Muscle layer of duodenum (tissue), 2 donors: ENCODE data around the gene LAIR1.
"Not testable (repeated sequence)": the region's sequence is repeated elsewhere in the genome, so short reads cannot be mapped to it uniquely, and the experiment has no call there.

Experiments used
- H3K27ac ChIP-seq: one replicate; pipeline ENCODE4 v1.7.0; 2013; ENCODE audit warnings: mild to moderate bottlenecking, low read length
- H3K27me3 ChIP-seq: one replicate; pipeline ENCODE4 v1.7.0; 2013; ENCODE audit warnings: low read depth, mild to moderate bottlenecking, control low read depth, low read length
- H3K36me3 ChIP-seq, 2 donors: one replicate each; pipeline ENCODE4 v1.7.0; 2013; ENCODE audit warnings: low read length in 2 of 2, control low read depth in 1 of 2, mild to moderate bottlenecking in 1 of 2; ENCODE audit not compliant: insufficient read depth in 2 of 2, control insufficient read depth in 1 of 2
- H3K4me1 ChIP-seq, 2 donors: one replicate each; pipeline ENCODE4 v1.7.0; 2013; ENCODE audit warnings: low read length in 2 of 2, mild to moderate bottlenecking in 2 of 2, control low read depth in 1 of 2, moderate library complexity in 1 of 2; ENCODE audit not compliant: insufficient read depth in 2 of 2, control insufficient read depth in 1 of 2
- H3K4me3 ChIP-seq, 2 donors: one replicate each; pipeline ENCODE4 v1.7.0; 2013; ENCODE audit warnings: low read length in 2 of 2, low read depth in 1 of 2, mild to moderate bottlenecking in 1 of 2
- H3K9me3 ChIP-seq, 2 donors: one replicate each; pipeline ENCODE4 v1.7.0; 2013; ENCODE audit warnings: low read length in 2 of 2, control low read depth in 1 of 2, mild to moderate bottlenecking in 1 of 2; ENCODE audit not compliant: control insufficient read depth in 1 of 2
- donor health status: healthy.

The LAIR1 gene

DNA sequence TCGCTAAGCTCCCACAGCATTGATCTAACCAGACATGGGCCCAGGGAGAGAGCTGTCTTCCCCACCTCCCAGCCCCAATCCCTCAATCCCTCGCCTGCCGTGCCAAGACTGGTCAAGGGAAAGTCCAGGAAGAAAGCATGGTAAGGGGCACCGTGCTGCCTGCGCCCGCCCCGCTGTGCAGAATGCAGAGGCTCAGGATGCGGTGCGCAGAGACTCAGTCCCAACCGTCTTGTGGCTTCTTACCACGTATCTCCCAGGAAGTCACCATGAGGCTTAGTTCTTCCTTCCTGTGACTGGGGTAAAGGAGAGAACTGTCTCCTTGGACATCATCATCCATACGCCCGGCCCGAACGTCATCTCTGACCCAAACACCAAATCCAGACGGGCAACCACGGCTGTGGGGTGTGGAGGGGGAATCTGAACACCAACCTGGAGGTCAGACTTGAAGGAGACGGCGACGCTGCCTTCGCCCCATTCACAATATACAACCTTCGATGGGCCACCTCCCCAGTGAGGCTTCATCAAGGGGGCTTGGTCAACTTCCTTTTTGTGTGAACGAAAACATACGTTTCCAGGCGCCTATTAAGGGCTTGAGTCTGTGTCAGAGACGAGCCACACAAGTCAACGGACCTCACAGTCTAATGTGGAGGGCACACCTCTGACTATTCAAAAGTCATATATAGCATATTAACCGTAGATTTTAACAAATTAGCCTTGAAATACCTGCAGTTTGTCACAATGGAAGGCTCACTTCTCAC lies 10.6 kb upstream of the LAIR1 start:
- H3K9me3 ChIP-seq, H3K27me3 ChIP-seq, H3K4me1 ChIP-seq, H3K4me3 ChIP-seq, H3K36me3 ChIP-seq: not testable (repeated sequence)
- H3K27ac ChIP-seq = peak overlapping the region; percentile 21

DNA sequence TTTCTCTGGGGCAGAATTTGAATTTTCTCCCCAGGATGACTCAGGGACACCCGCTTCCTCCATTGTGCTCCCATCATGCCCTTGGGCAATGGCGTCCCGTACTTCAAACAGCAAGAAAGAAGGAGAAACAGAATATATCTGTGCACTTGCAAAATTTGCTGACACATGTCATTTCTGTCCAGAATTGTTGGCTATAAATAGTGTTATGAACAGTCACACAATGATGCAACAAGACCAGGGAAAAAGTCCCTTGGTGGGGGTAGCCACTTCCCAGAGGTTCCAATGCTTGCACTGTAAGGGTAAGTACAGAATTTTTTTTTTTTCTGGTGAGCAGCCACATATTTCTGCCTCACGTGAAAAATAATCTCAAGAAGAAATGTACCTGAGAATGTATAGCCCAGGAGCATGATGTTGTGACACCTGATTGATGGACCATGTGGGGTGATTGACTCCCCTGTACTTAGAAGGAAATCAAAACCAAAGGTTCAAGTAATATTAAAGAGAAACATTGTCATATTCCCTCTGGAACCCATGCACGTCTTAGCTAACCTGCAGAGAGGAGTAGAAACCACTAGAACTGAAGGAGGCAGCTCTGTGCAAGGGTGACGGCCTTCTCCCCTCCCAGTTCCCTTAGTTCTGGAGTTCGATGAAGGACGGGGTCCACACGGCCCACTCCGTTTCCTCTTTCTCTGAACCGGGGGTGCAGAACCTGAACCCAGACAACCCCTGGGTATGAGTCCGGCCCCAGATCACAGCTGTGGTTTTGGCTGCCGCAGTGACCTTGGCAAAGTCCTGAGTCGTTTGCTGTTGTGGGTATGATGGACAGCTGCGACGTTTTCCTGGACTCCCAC lies 9.3 kb upstream of the LAIR1 start:
- Histone ChIP-seq H3K4me1 (no peaks in the 10 kb centered on the region), H3K27ac (no peak overlapping the region)

DNA sequence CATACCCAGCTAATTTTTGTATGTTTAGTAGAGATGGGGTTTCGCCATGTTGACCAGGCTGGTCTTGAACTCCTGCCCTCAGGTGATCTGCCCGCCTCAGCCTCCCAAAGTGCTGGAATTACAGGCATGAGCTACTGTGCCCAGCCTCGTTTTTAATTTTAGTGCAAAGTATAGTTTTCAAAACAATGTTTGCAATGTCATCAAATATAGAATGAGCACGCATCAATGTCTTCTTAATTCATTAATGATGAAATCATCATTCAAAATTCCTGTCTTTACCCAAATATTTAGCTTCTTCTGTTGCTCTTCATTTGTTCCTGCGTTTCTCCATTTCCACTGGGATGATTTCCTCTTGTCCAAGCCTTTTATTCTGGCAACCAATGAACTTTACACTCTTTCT lies 6.7 kb upstream of the LAIR1 start:
- not testable (repeated sequence) for H3K27me3 ChIP-seq, H3K27ac ChIP-seq, H3K4me1 ChIP-seq, H3K9me3 ChIP-seq, H3K36me3 ChIP-seq, H3K4me3 ChIP-seq

More for the DNA sequence above, 9.3 kb upstream of the LAIR1 start:
- H3K36me3 ChIP-seq = no peaks in the 10 kb centered on the region
- no peaks in the 10 kb centered on the region for H3K27me3 ChIP-seq
- H3K9me3 ChIP-seq = no peaks in the 10 kb centered on the region
- no peak overlapping the region for H3K4me3 ChIP-seq

DNA sequence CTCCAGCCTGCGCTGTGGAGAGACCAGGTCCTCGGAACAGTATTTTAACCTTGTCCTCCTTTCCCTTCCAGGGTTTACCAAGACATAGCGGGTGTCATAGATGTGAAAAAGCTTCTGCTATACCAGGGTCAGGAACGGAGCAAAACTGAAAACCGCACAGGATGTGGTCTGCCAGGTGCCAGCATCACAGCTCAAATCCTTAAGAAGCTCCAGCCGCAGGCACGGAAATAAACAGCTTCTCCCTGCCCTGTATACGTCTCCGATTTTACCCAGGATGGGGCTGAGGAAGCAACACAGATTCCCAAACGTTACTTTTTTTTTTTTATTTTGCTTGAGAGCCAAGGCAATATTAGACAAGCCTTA lies 5.7 kb upstream of the LAIR1 start:
- not testable (repeated sequence) for H3K27me3 ChIP-seq, H3K36me3 ChIP-seq, H3K4me3 ChIP-seq, H3K9me3 ChIP-seq, H3K27ac ChIP-seq, H3K4me1 ChIP-seq

DNA sequence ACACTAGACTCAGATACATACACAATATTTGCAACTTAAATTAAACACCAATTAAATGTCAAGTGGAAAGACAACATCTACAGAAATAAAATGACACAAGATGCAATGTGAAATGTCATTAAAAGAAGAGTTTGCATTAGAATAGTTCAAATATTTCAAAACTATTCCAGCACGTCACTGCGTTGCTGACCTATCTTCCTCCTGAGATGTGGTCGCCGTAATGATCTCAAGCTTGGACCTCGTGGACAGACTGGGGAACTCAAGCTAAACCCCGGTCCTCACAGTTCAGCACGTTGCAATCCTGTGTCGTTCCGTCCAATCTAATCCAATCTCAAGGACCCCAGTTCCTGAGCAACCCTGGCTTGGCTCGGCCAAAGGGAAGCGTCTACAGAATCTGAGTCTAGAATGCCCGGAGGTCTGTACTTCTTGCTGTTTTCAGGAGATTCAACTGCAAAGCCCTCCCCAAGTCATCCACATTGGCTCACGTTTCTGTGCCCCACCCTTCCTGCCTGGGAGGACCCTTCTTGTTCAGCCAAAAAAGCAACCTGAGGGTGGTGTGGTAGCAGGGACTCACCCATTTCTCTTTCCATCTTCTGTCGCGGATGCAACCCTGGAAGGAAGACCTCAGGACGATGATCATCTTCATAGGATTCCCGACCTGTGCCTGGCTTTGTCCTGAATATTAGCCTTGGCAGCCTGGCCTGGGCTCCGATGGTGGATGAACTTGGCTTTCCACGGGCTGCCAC lies 5.1 kb upstream of the LAIR1 start:
- not testable (repeated sequence) for H3K27me3 ChIP-seq, H3K9me3 ChIP-seq, H3K4me3 ChIP-seq, H3K36me3 ChIP-seq, H3K27ac ChIP-seq, H3K4me1 ChIP-seq

DNA sequence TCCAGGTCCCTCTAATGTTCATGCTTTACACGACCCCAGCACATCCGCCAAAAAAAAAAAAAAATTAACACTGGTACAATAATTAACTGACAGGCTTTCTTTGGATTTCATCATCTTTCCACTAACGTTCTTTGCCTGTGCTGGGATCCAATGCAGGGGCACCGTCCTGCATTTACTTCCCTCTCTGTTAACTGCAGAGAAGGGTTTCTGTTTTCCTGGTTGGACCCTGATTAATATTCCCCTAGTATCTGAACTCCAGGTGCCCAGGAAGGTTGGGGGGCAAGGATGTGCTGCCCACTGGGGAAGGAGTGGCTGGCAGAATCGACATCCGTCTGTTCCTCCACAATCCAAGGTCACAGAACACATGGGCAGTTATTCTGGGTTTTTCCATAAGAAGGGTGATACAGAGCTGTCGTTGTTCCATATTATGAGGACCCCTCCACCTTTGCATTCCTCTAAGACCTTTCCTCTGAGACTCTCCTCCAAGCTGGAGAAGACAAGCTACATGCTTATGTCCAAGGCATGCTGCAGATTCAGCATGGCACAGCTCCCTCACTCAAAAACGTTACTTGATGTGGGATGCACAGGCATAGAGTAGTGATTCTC lies 4.5 kb upstream of the LAIR1 start:
- H3K4me3 ChIP-seq = peak overlapping the region in 1 of 2 donors; percentile 23
- H3K27ac ChIP-seq = no peak overlapping the region
- H3K27me3 ChIP-seq = no peaks in the 10 kb centered on the region
- no peaks in the 10 kb centered on the region for H3K9me3 ChIP-seq
- H3K4me1 ChIP-seq = no peaks in the 10 kb centered on the region
- no peaks in the 10 kb centered on the region for H3K36me3 ChIP-seq

DNA sequence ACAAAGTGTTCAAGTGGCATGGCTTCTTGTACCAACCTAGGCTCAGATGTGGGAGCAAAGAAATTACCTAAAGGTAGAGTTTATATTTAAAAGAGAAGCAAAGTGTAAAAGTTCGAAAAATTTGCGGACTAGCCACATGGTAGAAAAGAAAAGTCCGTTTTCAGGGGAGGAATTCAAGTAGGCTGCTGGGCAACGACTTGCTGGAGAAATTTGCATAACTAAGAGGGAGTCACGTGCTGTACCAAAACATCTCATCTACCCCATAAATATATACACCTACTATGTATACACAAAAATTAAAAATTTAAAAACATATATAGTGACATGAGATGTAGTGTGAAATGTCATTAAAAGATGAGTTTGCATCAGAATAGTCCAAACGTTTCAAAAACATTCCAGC lies 2.1 kb upstream of the LAIR1 start:
- Histone ChIP-seq H3K27ac (no peak overlapping the region), H3K27me3 (no peaks in the 10 kb centered on the region), H3K4me3 (no peak overlapping the region), H3K36me3 (no peaks in the 10 kb centered on the region), H3K9me3 (no peaks in the 10 kb centered on the region), H3K4me1 (no peaks in the 10 kb centered on the region)

DNA sequence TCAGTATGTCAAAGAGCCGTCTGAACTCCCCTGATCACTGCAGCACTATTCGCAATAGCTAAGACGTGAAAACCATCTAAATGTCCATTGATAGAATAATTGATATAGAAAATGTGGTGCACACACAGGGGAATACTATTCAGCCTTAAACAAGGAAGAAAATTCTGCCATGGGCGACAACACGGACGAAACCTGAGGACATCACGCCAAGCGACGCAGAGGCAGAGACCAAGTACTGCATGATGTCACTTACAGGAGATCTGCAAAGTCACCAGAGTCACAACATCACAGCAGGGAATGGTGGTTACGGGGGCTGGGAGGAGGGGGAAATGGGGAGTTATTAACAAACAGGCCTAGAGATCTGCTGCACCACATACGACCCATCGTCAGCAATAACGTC lies 1.1 kb upstream of the LAIR1 start:
- not testable (repeated sequence) for H3K9me3 ChIP-seq, H3K27ac ChIP-seq, H3K4me1 ChIP-seq, H3K4me3 ChIP-seq, H3K36me3 ChIP-seq, H3K27me3 ChIP-seq

DNA sequence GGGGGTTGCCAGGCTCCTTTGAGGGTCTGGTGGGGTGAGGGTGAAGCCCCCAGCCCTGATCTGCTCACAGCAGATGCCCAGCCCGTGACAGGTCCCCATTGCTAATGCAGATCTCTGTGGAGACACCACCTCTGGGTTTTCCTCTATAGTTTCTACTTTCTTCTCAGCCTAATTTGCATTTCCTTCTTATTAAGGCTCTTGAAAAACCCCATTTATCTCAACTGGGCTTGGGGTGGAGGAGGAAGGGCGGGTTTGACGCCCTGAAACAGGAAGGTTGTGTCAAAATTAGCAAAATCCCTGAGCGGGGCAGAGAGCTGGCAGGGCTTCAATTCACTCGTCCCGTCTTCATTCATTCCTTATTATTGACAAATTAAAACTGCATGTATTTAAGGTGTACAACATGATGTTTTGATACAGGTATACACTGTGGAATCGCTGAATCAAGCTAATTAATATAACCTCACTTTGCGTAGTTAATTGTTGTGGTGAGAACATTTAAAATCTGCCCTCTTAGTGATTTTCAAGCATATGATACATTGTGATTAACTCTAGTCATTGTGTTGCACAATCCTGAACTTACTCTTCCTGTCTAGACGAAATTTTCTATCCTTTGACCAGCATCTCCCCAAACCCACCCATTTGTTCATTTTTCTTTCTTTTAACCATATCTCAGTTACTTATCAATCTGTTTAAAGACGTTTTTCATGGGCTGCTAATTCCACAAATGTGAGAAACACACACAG lies 2.9 kb downstream of the LAIR1 start:
- H3K27me3 ChIP-seq, H3K9me3 ChIP-seq, H3K4me1 ChIP-seq, H3K27ac ChIP-seq, H3K36me3 ChIP-seq, H3K4me3 ChIP-seq: not testable (repeated sequence)

DNA sequence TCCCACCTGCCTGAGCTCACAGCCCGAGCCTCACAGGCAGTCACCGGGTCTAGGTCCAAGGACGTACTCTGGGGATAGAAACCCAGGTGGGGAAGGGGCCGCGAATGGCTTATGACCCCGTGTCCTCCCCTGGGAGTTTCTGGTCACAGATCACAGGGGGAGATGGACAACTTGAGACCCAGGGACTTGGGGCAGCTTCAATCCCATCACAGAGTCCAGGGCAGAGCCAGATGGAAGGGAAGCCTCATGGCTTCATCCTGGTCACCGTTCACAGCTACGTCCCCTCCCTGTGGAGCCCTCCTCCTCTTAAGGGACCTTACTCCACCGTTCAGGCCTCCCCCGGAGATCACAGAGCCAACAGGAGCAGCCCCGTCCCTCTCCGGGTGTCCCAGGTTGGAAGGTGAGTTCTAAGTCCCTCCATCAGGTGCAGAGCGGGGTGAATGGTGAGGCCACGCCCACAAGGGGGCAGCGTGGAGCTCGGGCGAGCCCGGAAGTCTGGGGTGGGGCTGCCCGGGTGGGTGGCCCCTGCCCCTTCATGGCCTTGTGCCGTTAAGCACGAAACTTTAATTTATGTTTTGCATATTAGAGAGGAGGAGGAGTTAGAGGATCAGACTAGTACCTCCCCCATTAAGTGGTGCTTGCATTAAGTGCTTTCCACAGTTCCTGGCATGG lies 5.4 kb downstream of the LAIR1 start:
- H3K4me3 ChIP-seq, H3K4me1 ChIP-seq, H3K9me3 ChIP-seq, H3K27ac ChIP-seq, H3K27me3 ChIP-seq, H3K36me3 ChIP-seq: not testable (repeated sequence)
